Measurements from ENCODE around the gene ASTN2.

DNA sequence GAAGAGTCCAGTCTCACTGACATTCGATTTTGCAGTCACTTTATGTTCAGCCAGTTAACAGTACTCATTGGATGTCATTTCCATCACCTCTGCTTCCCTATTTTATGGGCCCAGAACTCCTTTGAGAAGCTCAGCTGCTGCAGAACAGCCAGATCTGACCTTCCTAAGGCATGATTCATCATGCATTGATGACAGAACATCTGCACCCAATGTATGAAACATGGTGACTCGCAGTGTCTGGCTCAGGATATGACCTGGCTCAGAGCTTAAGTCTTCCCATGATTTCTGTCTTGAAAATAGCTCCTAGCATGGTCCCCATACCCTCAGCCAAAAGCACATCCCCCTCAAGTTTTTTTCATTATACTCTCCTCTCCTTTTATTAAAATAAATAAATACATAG, 820.3 kb downstream of the ASTN2 start:
- TF ChIP-seq, protein P1, sequence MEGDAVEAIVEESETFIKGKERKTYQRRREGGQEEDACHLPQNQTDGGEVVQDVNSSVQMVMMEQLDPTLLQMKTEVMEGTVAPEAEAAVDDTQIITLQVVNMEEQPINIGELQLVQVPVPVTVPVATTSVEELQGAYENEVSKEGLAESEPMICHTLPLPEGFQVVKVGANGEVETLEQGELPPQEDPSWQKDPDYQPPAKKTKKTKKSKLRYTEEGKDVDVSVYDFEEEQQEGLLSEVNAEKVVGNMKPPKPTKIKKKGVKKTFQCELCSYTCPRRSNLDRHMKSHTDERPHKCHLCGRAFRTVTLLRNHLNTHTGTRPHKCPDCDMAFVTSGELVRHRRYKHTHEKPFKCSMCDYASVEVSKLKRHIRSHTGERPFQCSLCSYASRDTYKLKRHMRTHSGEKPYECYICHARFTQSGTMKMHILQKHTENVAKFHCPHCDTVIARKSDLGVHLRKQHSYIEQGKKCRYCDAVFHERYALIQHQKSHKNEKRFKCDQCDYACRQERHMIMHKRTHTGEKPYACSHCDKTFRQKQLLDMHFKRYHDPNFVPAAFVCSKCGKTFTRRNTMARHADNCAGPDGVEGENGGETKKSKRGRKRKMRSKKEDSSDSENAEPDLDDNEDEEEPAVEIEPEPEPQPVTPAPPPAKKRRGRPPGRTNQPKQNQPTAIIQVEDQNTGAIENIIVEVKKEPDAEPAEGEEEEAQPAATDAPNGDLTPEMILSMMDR (IDR thresholded peaks at IDR 0.05; ENCODE audit: low read depth, low read length, poor library complexity, severe bottlenecking): no peak
- TF ChIP-seq EZH2phosphoT487 (IDR thresholded peaks at IDR 0.05; ENCODE audit: borderline replicate concordance, low read length): no peak

Measured in DOHH2 (cell line).